ENCODE data around the gene TAGLN3.

TAGLN3 gene

GRCh38 chr3:111970376-111970775 is 28.3 kb upstream of the TAGLN3 start:
- Histone ChIP-seq H3K27me3 (ENCODE audit: insufficient read depth, low read depth, severe bottlenecking) (no peaks in the 10 kb centered on the region), H3K36me3 (no peaks in the 10 kb centered on the region), H3K4me3 (ENCODE audit: low read depth, low read length) (no peak overlapping the region), H3K9me3 (ENCODE audit: severe bottlenecking) (no peaks in the 10 kb centered on the region), H3K27ac (no peak overlapping the region)
- no peak for TF ChIP-seq CTCF (IDR thresholded peaks at IDR 0.05; ENCODE audit: low read depth, low read length)
- DNase-seq, result no peak

- Histone ChIP-seq H3K36me3 (no peaks in the 10 kb centered on the region), H3K4me3 (ENCODE audit: low read depth, low read length) (no peak overlapping the region), H3K27ac (no peak overlapping the region), H3K9me3 (ENCODE audit: severe bottlenecking) (no peaks in the 10 kb centered on the region), H3K27me3 (ENCODE audit: insufficient read depth, low read depth, severe bottlenecking) (no peaks in the 10 kb centered on the region)
- no peak for TF ChIP-seq CTCF (IDR thresholded peaks at IDR 0.05; ENCODE audit: low read depth, low read length)
- peak; percentile 29 for DNase-seq
These were observed 27.1 kb upstream of the TAGLN3 start for GRCh38 chr3:111971533-111972130.

GRCh38 chr3:111972891-111973290 is 25.8 kb upstream of the TAGLN3 start:
- TF ChIP-seq CTCF (IDR thresholded peaks at IDR 0.05; ENCODE audit: low read depth, low read length), result no peak
- H3K27me3 ChIP-seq (ENCODE audit: insufficient read depth, low read depth, severe bottlenecking), result no peaks in the 10 kb centered on the region
- no peaks in the 10 kb centered on the region for H3K36me3 ChIP-seq
- no peaks in the 10 kb centered on the region for H3K9me3 ChIP-seq (ENCODE audit: severe bottlenecking)
- H3K27ac ChIP-seq, result no peak overlapping the region
- no peak for DNase-seq
- no peak overlapping the region for H3K4me3 ChIP-seq (ENCODE audit: low read depth, low read length)

- Histone ChIP-seq H3K27me3 (ENCODE audit: insufficient read depth, low read depth, severe bottlenecking) (no peaks in the 10 kb centered on the region), H3K36me3 (peaks cover 4% of the 10 kb centered on the region; the same call in 1 of the 2 replicates), H3K4me3 (ENCODE audit: low read depth, low read length) (no peak overlapping the region), H3K27ac (no peak overlapping the region), H3K9me3 (ENCODE audit: severe bottlenecking) (no peaks in the 10 kb centered on the region)
- no peak for TF ChIP-seq CTCF (IDR thresholded peaks at IDR 0.05; ENCODE audit: low read depth, low read length)
- no peak for DNase-seq
These were observed 23.6 kb upstream of the TAGLN3 start for GRCh38 chr3:111975131-111975530.

GRCh38 chr3:111976254-111976653 is 22.5 kb upstream of the TAGLN3 start:
- Histone ChIP-seq H3K9me3 (ENCODE audit: severe bottlenecking) (no peaks in the 10 kb centered on the region), H3K36me3 (peaks cover 4% of the 10 kb centered on the region; the same call in 1 of the 2 replicates), H3K4me3 (ENCODE audit: low read depth, low read length) (no peak overlapping the region), H3K27me3 (ENCODE audit: insufficient read depth, low read depth, severe bottlenecking) (no peaks in the 10 kb centered on the region), H3K27ac (no peak overlapping the region)
- no peak for DNase-seq
- no peak for TF ChIP-seq CTCF (IDR thresholded peaks at IDR 0.05; ENCODE audit: low read depth, low read length)

Measured in WERI-Rb-1 (cell line).